Measurements from ENCODE around the gene RNF7.

DNA sequence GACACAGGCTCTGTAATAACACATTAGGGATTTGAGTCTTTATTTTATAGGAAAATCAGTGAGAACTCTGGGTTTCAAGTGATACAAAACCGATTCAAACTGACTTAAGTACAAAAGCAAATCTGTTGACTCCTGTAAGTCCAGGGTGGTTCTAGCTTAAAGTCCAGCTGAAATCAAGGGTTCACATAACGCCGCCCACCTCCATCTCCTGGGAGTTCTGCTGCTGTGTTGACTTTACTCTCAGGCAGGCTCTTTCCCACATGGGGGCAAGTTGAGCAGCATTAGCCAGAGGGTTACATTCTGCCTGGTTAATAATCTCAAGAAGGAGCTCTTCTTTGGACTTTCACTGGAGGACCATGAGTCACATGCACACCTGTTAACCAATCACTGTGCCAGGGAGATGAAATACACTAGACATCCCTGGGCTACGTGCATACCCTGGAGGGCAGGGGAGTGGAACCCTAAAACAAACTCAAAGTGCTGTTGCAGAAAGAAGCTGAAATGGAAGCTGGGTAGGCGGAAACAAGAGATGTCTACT is 9.7 kb upstream of the RNF7 start:
- TF ChIP-seq, protein P1, sequence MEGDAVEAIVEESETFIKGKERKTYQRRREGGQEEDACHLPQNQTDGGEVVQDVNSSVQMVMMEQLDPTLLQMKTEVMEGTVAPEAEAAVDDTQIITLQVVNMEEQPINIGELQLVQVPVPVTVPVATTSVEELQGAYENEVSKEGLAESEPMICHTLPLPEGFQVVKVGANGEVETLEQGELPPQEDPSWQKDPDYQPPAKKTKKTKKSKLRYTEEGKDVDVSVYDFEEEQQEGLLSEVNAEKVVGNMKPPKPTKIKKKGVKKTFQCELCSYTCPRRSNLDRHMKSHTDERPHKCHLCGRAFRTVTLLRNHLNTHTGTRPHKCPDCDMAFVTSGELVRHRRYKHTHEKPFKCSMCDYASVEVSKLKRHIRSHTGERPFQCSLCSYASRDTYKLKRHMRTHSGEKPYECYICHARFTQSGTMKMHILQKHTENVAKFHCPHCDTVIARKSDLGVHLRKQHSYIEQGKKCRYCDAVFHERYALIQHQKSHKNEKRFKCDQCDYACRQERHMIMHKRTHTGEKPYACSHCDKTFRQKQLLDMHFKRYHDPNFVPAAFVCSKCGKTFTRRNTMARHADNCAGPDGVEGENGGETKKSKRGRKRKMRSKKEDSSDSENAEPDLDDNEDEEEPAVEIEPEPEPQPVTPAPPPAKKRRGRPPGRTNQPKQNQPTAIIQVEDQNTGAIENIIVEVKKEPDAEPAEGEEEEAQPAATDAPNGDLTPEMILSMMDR (IDR thresholded peaks at IDR 0.05), result no peak
- TF ChIP-seq POLR2A (IDR thresholded peaks at IDR 0.05), result no peak
